ENCODE measurements around the gene DCST2.

Gene DCST2

DNA sequence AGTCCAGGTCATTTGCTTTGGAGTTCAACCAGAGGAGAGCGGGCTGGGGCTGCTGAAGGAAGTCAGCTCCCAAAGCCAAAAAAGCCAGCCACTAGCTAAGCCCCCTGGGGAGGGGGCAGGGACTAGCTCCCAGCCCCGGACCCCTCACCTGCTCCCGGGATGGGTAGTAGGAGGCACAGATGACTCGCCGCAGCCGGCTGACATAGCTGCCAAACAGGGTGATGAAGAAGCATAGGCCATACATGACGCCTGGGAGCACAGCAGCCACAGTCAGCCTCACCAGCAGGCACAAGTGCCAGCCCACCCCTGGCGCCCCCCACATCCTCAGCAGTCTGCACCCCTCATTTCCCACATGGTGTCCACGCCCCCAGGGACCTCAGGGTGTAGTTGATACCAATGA is 7.4 kb downstream of the DCST2 start:
- DNase-seq (ENCODE audit: low spot score): no peak

GRCh38 chr1:155024315-155024714 is 9.3 kb downstream of the DCST2 start:
- no peak for DNase-seq (ENCODE audit: low spot score)

DNA sequence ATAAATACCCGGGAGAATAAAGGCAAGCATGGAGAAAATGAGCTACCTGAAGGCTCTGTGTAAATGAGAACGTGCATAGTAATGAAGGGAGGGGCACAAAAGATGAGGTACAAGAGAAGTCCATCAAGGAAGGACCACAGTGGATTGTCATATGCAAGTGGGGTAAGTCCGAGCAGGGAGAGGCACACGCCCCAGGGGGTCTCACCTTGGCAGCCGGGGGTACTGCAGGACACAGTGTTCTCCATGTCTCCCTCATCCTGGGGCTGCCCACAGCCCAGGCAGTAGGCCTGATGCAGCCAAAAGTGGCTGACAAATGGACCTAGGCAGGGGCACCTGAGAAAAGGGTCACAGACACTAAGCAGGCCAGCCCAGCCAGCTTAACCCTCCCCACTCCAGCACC is 10.0 kb downstream of the DCST2 start:
- no peak for DNase-seq (ENCODE audit: low spot score)

DNA sequence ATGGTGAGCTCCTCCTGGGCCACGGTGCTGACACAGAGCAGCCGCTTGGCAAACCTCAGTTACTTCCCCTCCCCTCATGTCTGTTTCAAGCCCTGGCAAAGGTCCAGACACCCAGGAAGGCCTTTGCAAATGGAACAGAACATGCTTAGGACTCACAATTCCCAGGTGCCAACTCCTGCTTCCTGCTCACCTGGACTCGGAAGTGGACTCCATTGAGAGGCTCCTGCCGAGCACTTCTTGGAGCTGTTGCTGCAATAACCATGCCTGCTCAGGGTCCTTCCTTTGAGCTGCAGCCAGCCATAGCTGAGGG is 10.7 kb downstream of the DCST2 start:
- no peak for DNase-seq (ENCODE audit: low spot score)

DNA sequence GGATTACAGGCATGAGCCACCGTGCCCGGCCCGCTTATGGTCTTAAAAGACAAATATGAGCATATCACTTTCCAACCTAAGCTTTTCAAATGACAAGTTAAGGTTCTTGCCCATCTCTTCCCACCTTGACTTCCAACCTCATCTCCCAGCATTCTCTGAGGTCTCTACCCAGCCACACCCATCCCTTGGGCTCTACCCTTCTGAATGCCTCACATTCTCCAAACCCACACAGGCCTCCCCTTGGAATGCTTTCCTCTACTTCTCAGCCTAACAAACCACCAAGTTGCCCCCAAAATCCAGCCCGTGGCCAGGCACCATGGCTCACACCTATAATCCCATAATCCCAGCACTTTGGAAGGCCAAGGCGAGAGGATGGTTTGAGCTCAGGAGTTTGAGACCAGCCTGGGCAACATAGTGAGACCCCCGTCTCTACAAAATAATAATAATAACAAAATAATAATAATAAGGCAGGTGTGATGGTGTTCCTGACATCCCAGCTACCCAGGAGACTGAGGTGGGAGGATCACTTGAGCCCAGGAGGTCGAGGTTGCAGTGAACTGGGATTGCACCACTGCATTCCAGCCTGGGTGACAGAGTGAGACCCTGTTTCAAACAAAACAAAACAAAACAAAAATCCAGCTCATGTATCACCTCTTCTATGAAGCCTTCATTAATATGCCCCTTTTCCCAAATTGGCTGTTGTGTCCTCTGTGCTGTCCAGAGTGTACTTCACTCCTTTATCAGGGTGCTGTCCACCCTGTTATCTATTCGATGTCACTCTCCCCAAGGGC is 11.2 kb downstream of the DCST2 start:
- no peak for DNase-seq (ENCODE audit: low spot score)

DNA sequence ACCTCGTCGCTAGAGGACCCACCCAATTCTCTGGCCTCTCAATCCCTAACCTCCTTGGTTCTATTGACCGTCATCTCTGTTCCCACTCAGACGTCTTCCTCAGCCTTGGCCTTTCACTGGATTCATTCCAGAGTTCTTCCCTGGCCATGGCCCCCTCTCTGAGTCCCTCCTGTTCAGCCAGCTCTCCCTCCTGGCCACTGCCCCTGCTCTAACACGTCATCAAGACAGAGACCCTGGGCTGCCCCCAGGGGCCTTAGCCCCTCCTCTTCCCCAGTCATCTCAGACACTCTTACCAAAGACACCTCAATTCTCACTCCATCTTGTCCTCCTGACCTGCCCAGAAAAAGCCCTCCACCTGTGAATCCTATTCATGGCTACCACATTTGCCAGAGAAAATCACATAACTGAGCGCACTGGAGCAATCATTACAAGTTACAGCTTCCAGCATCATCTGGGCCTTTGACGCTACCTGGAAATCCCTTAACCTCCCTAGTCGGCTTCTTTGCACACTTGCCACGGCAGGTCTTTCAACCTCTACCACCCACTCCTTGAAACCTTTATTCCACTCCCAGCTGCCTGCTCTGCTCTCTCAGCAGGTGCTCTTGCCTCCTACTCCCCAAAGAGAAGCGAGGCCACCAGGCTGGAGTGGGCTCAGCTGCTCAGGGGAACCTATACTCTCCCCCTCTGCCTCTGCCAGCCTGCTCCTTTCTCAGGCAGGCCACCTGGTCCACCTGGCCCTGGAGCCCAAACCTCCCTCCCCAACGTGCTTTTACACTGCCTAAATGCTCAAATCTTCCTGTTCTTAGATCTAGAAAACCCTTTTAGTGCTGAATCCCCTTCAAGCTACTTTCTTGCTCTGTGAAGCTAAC is 14.0 kb downstream of the DCST2 start:
- DNase-seq (ENCODE audit: low spot score): no peak

DNA sequence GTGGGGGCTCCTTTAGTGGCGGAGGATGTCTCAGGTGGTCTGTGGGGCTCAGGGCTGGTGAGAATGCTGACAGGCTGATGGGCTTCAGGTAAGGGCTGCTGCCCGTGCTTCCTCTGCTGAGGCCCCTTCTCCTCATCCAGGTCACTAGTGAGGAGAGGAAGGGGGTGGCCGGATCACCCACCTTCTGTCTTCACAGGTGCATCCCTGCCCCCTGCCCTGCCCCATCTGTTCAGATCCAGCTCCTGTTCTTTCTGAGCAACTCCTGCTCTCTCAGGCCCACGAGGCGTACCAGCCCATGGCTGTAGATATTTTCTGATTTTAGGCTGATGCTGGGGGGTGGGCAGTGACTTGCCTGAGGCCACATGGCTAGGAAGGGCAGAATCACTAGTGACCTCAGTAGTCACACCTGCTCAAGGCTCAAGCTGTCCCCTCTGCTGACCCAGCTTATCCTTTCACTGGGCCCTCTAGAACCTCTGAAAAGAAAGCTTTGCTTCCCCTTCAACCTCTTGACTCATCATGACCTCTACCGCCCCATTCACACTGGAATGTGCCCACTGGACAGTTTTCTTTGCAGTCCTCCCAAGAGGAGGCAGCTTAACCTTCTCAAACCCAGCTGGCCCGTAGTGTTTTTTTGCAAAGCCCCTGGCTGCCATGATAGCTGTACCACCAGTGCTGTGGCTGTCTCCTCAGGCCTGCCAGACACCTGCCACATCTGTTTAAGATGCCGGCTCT is 14.8 kb downstream of the DCST2 start:
- DNase-seq (ENCODE audit: low spot score): no peak

DNA sequence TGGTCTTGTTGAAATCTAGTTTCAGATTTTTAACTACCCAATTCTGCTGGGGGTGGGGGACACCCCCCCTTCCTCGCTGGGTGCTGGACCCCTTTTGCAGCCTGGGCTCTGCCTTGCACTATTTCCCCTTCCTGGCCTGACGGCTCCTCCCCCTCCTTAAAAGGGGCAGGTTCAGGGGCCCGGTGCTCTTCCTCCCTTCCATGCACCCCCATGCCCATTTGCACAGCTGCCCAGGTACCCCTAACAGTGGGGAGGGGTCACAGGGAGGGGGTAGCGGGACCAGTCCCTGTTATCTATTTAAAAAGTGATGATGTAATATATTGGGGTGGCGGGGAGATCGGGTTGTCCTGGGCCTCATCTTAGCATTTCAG is 15.7 kb downstream of the DCST2 start:
- DNase-seq (ENCODE audit: low spot score): no peak

DNA sequence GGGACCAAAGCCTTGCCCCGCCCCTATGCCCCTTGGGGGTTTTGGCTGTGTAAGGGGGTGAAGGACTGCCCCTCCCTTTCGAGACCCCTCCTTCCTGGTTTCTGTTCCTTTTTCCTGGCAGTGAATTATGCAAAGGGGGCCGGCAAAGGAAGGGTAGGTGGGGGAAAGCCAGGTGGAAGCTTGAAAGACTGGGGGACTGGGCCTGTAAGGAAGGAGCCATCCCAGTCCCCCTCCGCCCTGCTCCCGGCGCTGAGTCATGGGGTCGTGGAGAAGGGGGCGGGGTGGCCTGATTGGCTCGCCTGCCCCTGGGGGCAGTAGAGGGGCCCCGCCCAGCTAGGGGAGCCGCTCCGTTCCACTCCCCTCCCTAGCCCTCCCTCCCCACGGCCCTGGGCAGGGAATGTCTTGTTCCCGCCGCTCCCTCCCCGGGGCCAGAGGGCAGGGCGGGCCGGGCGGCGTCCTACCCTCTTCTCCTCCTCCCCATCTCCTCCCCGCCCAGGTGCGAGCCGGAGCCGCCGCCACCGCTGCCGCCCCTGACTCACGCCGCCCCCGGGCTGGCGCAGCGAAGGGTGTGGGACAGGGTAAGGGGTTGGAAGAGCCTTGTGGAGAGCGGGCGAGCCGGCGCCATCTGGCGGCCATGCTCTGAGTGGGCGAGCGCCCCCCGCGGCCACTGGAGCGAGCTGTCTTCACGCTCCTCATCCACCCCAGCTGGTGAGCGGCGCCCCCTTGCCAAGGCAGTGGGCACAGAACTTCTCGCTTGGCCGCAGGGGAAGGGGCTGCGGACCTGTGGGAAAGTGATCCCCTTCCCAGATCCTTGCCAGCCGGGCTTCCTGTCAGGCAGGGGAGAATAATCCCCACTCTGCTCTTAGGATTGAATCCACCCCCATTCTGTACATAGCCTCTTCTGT is 16.3 kb downstream of the DCST2 start:
- peak; percentile 82 for DNase-seq (ENCODE audit: low spot score)

DNA sequence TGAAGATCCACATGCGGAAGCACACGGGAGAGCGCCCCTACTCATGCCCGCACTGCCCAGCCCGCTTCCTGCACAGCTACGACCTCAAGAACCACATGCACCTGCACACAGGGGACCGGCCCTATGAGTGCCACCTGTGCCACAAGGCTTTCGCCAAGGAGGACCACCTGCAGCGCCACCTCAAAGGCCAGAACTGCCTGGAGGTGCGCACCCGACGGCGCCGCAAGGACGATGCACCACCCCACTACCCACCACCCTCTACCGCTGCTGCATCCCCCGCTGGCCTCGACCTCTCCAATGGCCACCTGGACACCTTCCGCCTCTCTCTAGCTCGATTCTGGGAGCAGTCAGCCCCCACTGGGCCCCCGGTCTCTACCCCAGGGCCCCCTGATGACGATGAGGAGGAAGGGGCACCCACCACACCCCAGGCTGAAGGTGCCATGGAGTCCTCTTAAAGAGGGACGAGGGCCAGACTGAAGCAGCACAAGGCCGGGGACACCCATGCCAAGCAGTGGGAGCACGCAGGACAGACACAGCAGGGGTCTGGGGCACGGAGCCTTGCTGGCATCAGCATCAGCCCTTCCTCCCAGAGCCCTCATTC is 17.2 kb downstream of the DCST2 start:
- DNase-seq (ENCODE audit: low spot score): no peak

DNA sequence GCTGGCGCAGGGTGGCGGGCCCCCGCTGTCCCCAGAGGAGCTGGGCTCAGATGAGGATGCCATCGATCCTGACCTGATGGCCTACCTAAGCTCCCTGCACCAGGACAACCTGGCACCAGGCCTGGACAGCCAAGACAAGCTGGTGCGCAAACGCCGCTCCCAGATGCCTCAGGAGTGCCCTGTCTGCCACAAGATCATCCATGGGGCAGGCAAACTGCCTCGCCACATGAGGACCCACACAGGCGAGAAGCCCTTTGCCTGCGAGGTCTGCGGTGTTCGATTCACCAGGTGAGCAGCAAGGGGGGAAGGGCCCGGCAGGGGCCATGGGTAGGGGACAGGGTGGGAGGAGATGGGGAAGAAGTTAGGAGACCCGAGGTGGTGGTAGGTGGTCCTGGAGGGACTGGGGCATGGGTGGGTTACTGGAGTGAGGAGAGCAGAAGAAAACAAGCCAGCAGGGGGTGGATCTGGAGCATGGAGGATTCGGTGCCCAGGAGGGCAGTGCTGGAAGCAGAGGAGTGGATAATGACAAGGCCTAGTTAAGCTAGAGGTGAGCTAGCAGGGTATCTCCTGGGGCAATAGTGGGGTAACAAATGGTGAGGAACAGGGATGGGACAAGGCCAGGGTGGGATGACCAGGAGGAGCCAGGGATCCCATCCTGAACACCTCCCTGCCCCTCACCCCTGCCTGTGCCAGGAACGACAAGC is 17.9 kb downstream of the DCST2 start:
- DNase-seq (ENCODE audit: low spot score): no peak

DNA sequence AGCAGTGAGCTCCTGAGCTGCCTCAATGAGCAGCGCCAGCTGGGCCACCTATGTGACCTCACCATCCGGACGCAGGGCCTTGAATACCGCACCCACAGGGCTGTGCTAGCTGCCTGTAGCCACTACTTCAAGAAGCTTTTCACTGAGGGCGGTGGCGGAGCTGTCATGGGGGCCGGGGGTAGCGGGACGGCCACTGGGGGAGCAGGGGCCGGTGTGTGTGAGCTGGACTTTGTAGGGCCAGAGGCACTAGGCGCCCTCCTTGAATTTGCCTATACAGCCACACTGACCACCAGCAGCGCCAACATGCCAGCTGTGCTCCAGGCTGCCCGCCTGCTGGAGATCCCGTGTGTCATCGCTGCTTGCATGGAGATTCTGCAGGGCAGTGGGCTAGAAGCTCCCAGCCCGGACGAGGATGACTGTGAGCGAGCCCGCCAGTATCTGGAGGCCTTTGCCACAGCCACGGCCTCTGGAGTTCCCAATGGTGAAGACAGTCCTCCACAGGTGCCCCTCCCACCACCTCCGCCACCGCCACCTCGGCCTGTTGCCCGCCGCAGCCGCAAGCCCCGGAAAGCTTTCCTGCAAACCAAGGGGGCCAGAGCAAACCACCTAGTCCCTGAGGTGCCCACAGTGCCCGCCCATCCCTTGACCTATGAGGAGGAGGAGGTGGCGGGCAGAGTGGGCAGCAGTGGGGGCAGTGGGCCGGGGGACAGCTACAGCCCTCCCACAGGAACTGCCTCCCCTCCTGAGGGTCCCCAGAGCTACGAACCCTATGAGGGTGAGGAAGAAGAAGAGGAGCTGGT is 18.7 kb downstream of the DCST2 start:
- no peak for DNase-seq (ENCODE audit: low spot score)

DNA sequence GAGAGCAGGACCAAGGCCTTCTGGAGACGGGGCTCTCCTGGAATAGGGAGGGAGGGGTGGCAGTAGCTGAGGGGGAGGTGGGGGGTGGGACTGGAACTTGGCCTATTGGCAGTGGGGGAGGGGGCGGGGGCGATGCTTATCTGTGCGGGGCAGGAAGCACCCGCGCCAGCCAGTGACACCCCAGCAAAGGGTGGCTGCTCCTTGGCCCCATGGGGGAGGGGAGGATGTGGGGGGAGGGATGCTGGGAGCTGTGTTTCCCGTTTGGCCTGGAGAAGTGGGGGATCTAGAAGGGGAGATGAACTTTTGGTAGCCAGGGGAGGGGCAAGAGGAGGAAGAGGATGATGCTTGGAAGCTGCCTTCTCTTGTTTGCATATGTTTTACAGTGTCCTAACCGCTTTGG is 19.9 kb downstream of the DCST2 start:
- no peak for DNase-seq (ENCODE audit: low spot score)

GRCh38 chr1:155012776-155013602 is 20.6 kb downstream of the DCST2 start:
- DNase-seq (ENCODE audit: low spot score): no peak

DNA sequence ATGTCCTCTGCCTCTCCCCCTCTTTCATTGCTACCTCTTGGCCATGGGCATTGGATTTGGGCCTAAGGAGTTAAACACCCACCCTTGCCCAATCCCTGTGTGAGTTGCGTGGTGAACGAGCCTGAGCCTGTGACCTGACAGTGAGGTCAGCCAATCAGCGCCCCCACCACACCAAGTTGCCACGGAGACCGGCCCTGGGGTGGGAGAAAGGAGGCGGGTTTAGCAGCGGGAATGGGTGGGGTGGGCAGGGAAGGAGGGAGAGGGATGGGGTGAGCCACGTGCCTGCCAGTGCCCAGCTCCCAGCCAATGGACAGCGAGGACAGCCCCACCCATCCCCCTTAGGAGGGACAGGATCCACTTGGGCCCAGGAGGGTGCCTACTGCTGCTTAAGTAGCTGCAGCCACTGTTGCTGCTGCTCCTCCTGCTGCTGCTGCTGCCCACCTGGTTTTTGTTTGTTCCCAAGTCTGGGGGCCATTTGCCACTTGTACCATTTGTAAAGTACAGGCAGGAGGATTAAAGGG is 21.5 kb downstream of the DCST2 start:
- DNase-seq (ENCODE audit: low spot score): peak; percentile 87

DNA sequence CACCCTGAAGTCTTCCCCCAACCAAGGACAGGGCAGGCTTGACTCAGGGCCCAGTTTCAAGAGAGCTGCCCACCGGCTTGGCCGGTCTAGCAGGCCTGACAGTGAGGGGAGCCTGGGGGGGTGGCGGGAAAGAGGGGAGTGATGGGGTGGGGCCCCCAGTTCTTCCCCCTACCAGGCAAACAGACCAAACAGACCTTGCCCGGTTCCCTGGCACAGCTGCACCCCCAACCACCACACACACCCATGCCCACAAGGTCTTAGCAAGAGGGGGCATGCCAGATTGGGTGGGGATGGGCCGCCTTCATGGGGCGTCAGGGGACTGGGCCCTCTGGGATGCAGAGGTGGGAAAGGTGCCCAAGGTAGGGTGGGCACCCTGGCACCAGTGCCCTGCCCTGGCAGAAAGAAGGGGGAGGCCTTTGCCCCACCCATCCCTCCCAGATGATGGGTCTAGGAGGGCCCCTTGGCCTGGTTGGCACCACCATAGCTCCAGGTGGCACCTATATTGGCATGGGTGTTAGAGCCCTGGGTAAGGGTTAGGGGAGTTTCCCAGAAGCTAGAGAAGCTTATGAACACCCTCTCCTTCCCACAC is 22.1 kb downstream of the DCST2 start:
- no peak for DNase-seq (ENCODE audit: low spot score)

- no peak for DNase-seq (ENCODE audit: low spot score)
Observed at GRCh38 chr1:155011004-155011416, 22.6 kb downstream of the DCST2 start.

GRCh38 chr1:155010211-155010918 is 23.2 kb downstream of the DCST2 start:
- no peak for DNase-seq (ENCODE audit: low spot score)

All from globus pallidus (tissue), 1 donor.